Lower leg skin (tissue), 4 donors: ENCODE data around the gene TPSD1. TPM values are rescaled to one million over a fixed set of nuclear protein-coding genes. Genes with fewer than 3 reads are reported as not detected.

Source experiments
- DNase-seq, 2 donors: peaks; one replicate each; pipeline ENCODE4 v3.0.0-alpha.2; 2019; ENCODE audit warnings: low spot score in 2 of 2
- H3K4me3 ChIP-seq: fragments of 200-600 bp; sonication (generic); 2 replicates; pipeline ENCODE4 v1.5.1; 2017; ENCODE audit warnings: mild to moderate bottlenecking, low read depth; ENCODE audit not compliant: poor library complexity, severe bottlenecking
- CTCF ChIP-seq, 3 donors: fragments of 450-650 bp; IDR thresholded peaks; one replicate each; pipeline ENCODE4 v1.5.1; 2016; ENCODE audit warnings: antibody characterized with exemption in 3 of 3, mild to moderate bottlenecking in 3 of 3, moderate library complexity in 2 of 3
- POLR2A ChIP-seq, 2 donors: fragments of 450-650 bp; IDR thresholded peaks; one replicate each; pipeline ENCODE4 v1.6.1; 2016 to 2017; ENCODE audit warnings: antibody characterized with exemption in 2 of 2, mild to moderate bottlenecking in 1 of 2, moderate library complexity in 1 of 2
- WGBS, 2 donors: methylation state at CpG; one replicate each; pipeline ENCODE4 v1.1.5; 2018; 5-methylcytosine and 5-hydroxymethylcytosine counted together
- intact Hi-C: fragments of 100-400 bp; cut with DNase I; formaldehyde crosslinking; loops from one replicate; pipeline ENCODE4 v1.15.0; 2023; ENCODE audit warnings: low total_unique reads
- total RNA-seq, 4 donors: library from RNA; depleted of rRNA; stranded (reverse); fragments of >200 nt; gene quantifications; one replicate each; pipeline ENCODE4 v1.1.0, GENCODE V29; 2016

TPSD1 gene
- total RNA-seq, 4 donors from 2014 or later: 0.93 to 7.1 (median 2.4) TPM

- no peak for TF ChIP-seq CTCF (IDR thresholded peaks at IDR 0.05)
- no peak for TF ChIP-seq POLR2A (IDR thresholded peaks at IDR 0.05)
- 91 to 94% methylated on average over 26 to 65 of the region's 65 CpGs for WGBS, 2 donors
- H3K4me3 ChIP-seq: no peak overlapping the region
- intact Hi-C loops: no loop called here
- no peak for DNase-seq
Observed at GRCh38 chr16:1211451-1212268, 44.2 kb upstream of the TPSD1 start.

- 77 to 84% methylated on average over 14 to 26 of the region's 40 CpGs for WGBS, 2 donors
Observed at GRCh38 chr16:1212616-1213194, 43.2 kb upstream of the TPSD1 start.

GRCh38 chr16:1213231-1213630, 42.6 kb upstream of the TPSD1 start:
- DNase-seq: no peak
- TF ChIP-seq POLR2A (IDR thresholded peaks at IDR 0.05) (no peak), CTCF (IDR thresholded peaks at IDR 0.05) (no peak)
- H3K4me3 ChIP-seq: no peak overlapping the region
- 73 to 77% methylated on average over 4 to 8 of the region's 8 CpGs for WGBS, 2 donors
- intact Hi-C loops: no loop called here

More at GRCh38 chr16:1212616-1213194, 43.2 kb upstream of the TPSD1 start:
- intact Hi-C loops: no loop called here
- DNase-seq: no peak
- TF ChIP-seq POLR2A (IDR thresholded peaks at IDR 0.05): no peak
- TF ChIP-seq CTCF (IDR thresholded peaks at IDR 0.05): no peak
- no peak overlapping the region for H3K4me3 ChIP-seq

GRCh38 chr16:1213796-1214372, 42.0 kb upstream of the TPSD1 start:
- intact Hi-C loops: no loop called here
- no peak overlapping the region for H3K4me3 ChIP-seq
- TF ChIP-seq CTCF (IDR thresholded peaks at IDR 0.05) (no peak), POLR2A (IDR thresholded peaks at IDR 0.05) (no peak)
- WGBS, 2 donors: 77 to 84% methylated on average over 25 of the region's 25 CpGs
- DNase-seq: no peak

- intact Hi-C loops: no loop called here
- TF ChIP-seq POLR2A (IDR thresholded peaks at IDR 0.05) (no peak), CTCF (IDR thresholded peaks at IDR 0.05) (no peak)
- 80 to 84% methylated on average over 3 to 9 of the region's 16 CpGs for WGBS, 2 donors
- DNase-seq: no peak
- H3K4me3 ChIP-seq: no peak overlapping the region
Observed at GRCh38 chr16:1214719-1215118, 41.1 kb upstream of the TPSD1 start.
